Endothelial cell of umbilical vein (primary cell): ENCODE results near the gene MYO1E. TPM values are rescaled to one million over a fixed set of nuclear protein-coding genes. Genes with fewer than 3 reads are reported as not detected.

Experiments used
- BruUV-seq: library from RNA; stranded (reverse); fragments of 400-500 nt; replicated peaks from 2 replicates; lab custom pipeline; 2021; lab: Mats Ljungman, UMichigan
- CTCF ChIA-PET: fragments of 300-600, 350-600 bp; sonication (Branson Sonifier 250); formaldehyde crosslinking; loops from one replicate; lab custom pipeline; 2021; ENCODE audit warnings: antibody characterized with exemption, inconsistent platforms; lab: Charles Lee
- POLR2A ChIA-PET: fragments of 300-600, 350-600 bp; sonication (Branson Sonifier 250); formaldehyde crosslinking; loops from one replicate; lab custom pipeline; 2021; ENCODE audit warnings: antibody characterized with exemption, inconsistent platforms; lab: Charles Lee
- DNase-seq: peaks from one replicate; pipeline ENCODE4 v3.0.0-alpha.2; 2011; ENCODE audit warnings: low read depth, low spot score
- FAIRE-seq: peaks from 2 replicates; lab custom pipeline; 2011; peaks lifted over from hg19 to GRCh38; lab: Jason Lieb, UNC
- H2AFZ ChIP-seq: 2 replicates; pipeline ENCODE4 v1.6.0; 2012; ENCODE audit warnings: low read depth, low read length, control low read depth, inconsistent platforms
- H3K27ac ChIP-seq: 2 replicates; pipeline ENCODE4 v1.5.1; 2011; ENCODE audit warnings: low read depth, mild to moderate bottlenecking, control low read depth, low read length, moderate library complexity; ENCODE audit not compliant: insufficient read depth
- H3K27me3 ChIP-seq, 2 experiments: 2 replicates each; pipeline versions ENCODE4 v1.6.0 to v1.6.1; 2011; ENCODE audit warnings: low read length in 2 of 2, mixed read lengths in 1 of 2; ENCODE audit not compliant: control insufficient read depth in 2 of 2, insufficient read depth in 2 of 2
- H3K36me3 ChIP-seq, 2 experiments: 2 replicates in 1 of 2; 3 replicates in 1 of 2; pipeline ENCODE4 v1.5.1; 2011; ENCODE audit warnings: low read length in 2 of 2, mild to moderate bottlenecking in 1 of 2, moderate library complexity in 1 of 2; ENCODE audit not compliant: control insufficient read depth in 2 of 2, insufficient read depth in 2 of 2; ENCODE audit errors: extremely low read depth in 1 of 2
- H3K4me1 ChIP-seq: 3 replicates; pipeline ENCODE4 v1.5.1; 2011; ENCODE audit warnings: mild to moderate bottlenecking, low read length; ENCODE audit not compliant: control insufficient read depth, insufficient read depth; ENCODE audit errors: extremely low read depth
- H3K4me2 ChIP-seq: 2 replicates; pipeline ENCODE4 v1.6.1; 2011; ENCODE audit warnings: low read length, control low read depth, mixed read lengths; ENCODE audit not compliant: insufficient read depth
- H3K4me3 ChIP-seq, 3 experiments: fragments of 200-600 bp in 1 of 3; sonication (generic), shearing (Covaris generic) in 1 of 3; replicated peaks in 1 of 3; 2 replicates each; pipeline ENCODE4 v1.5.1; 2011 to 2016; ENCODE audit warnings: control low read depth in 3 of 3, low read length in 3 of 3, mild to moderate bottlenecking in 2 of 3, inconsistent platforms in 1 of 3, low read depth in 1 of 3, moderate library complexity in 1 of 3; ENCODE audit not compliant: insufficient read depth in 1 of 3
- H3K79me2 ChIP-seq: 2 replicates; pipeline ENCODE4 v1.6.0; 2012; ENCODE audit warnings: low read length, inconsistent platforms; ENCODE audit not compliant: control insufficient read depth, insufficient read depth
- H3K9ac ChIP-seq: replicated peaks from 2 replicates; pipeline ENCODE3; 2011; ENCODE audit warnings: low read length, control low read depth; ENCODE audit not compliant: insufficient read depth; ENCODE audit errors: extremely low read depth
- H3K9me1 ChIP-seq: replicated peaks from 3 replicates; pipeline ENCODE4 v1.6.0; 2011; ENCODE audit warnings: mild to moderate bottlenecking, low read length; ENCODE audit not compliant: control insufficient read depth, insufficient read depth; ENCODE audit errors: extremely low read depth
- H3K9me3 ChIP-seq: replicated peaks from 2 replicates; pipeline ENCODE4 v1.5.1; 2012; ENCODE audit warnings: low read length, inconsistent platforms; ENCODE audit not compliant: control insufficient read depth, insufficient read depth
- H4K20me1 ChIP-seq: replicated peaks from 2 replicates; pipeline ENCODE3; 2011; ENCODE audit warnings: mild to moderate bottlenecking, low read length; ENCODE audit not compliant: control insufficient read depth, insufficient read depth; ENCODE audit errors: extremely low read depth
- CTCF ChIP-seq, 2 donors: IDR thresholded peaks; 1 replicate in 1 of 2; 2 replicates in 1 of 2; pipeline ENCODE4 v1.5.1; 2011; ENCODE audit warnings: low read length in 2 of 2, mild to moderate bottlenecking in 2 of 2, moderate library complexity in 2 of 2, control low read depth in 1 of 2, inconsistent platforms in 1 of 2, low read depth in 1 of 2; ENCODE audit not compliant: insufficient read depth in 1 of 2; ENCODE audit errors: extremely low read depth in 1 of 2
- EZH2 ChIP-seq: IDR thresholded peaks from 2 replicates; pipeline ENCODE4 v1.6.1; 2012; ENCODE audit warnings: borderline replicate concordance, low read depth, mild to moderate bottlenecking, moderate library complexity, low read length, inconsistent platforms; ENCODE audit not compliant: severe bottlenecking
- FOS ChIP-seq: IDR thresholded peaks from 2 replicates; pipeline ENCODE4 v1.6.1; 2011; ENCODE audit warnings: mild to moderate bottlenecking, low read length, moderate library complexity, borderline replicate concordance; ENCODE audit not compliant: insufficient read depth
- GATA2 ChIP-seq: IDR thresholded peaks from 2 replicates; pipeline ENCODE4 v1.7.0; 2011; ENCODE audit warnings: low read depth, mild to moderate bottlenecking, moderate library complexity, mixed read lengths, low read length; ENCODE audit not compliant: insufficient read length, insufficient read depth
- JUN ChIP-seq: IDR thresholded peaks from 2 replicates; pipeline ENCODE4 v1.6.1; 2011; ENCODE audit warnings: borderline replicate concordance, low read depth; ENCODE audit not compliant: insufficient read length, insufficient read depth
- MAX ChIP-seq: IDR thresholded peaks from 2 replicates; pipeline ENCODE4 v1.6.1; 2011; ENCODE audit not compliant: insufficient read depth, insufficient read length
- MYC ChIP-seq: IDR thresholded peaks from one replicate; pipeline ENCODE4 v1.6.1; 2011; ENCODE audit warnings: mild to moderate bottlenecking, low read depth, low read length
- POLR2A ChIP-seq: IDR thresholded peaks from 2 replicates; pipeline ENCODE4 v1.6.1; 2012; ENCODE audit warnings: low read depth, mild to moderate bottlenecking, control low read depth, low read length
- POLR2AphosphoS5 ChIP-seq: IDR thresholded peaks from 2 replicates; pipeline ENCODE4 v1.6.1; 2012; ENCODE audit warnings: low read depth, mild to moderate bottlenecking, control low read depth, low read length, moderate library complexity; ENCODE audit not compliant: insufficient read depth
- dilution Hi-C: fragments of 300-500 bp; cut with MboI; formaldehyde crosslinking; loops from one replicate; pipeline ENCODE4 v1.15.0; 2019; ENCODE audit warnings: low sequenced_read_pairs; ENCODE audit not compliant: extremely low pct_ligation_motif_present
- intact Hi-C: fragments of 100-400 bp; cut with micrococcal nuclease; formaldehyde crosslinking; loops from one replicate; pipeline ENCODE4 v1.10.0; 2022
- polyA plus RNA-seq, 4 experiments: library from polyadenylated mRNA; depleted of rRNA in 3 of 4; stranded (reverse) in 3 of 4; unstranded in 1 of 4; fragments of >200 nt; gene quantifications; 2 replicates each; pipeline versions ENCODE4 v1.2.1 to v1.2.3, GENCODE V29; 2011 to 2012; ENCODE audit warnings: missing spikeins in 1 of 4
- total RNA-seq: library from RNA; stranded (reverse); gene quantifications from 2 replicates; pipeline ENCODE4 v1.2.3, GENCODE V29; 2021

MYO1E gene
- total and polyA plus RNA-seq, 2 donors (not counting 3 experiments of a cell fraction or from before 2014, with no cell fraction given) = 31.6 to 218 TPM

DNA sequence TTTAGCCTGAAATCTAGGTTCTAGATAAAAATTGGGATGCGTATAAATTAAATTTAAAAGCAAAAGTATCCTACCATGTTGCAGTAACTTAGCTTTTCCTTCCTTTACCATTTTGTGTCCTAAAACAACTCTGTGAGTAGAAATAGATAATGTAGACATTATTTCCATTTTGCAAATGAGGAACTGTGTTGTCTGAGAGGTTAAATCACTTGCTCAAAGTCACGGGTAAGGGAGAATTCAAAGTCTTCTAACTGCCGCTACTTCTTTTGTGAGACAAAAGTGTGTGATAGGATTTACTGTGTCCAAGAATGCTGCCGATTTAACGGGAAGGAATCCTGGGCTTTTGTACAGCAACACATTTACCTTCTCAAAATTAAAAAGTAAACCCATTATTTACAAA is 40.7 kb downstream of the MYO1E start:
- CTCF ChIA-PET = no interaction called here
- Histone ChIP-seq H4K20me1 (peaks cover 12% of the 10 kb centered on the region), H3K27me3 (no peaks in the 10 kb centered on the region), H3K4me1 (peaks cover 5% of the 10 kb centered on the region), H3K9ac (no peak overlapping the region), H3K9me1 (no peaks in the 10 kb centered on the region), H3K4me2 (no peak overlapping the region), H2AFZ (no peak overlapping the region), H3K79me2 (peaks cover 79% of the 10 kb centered on the region), H3K4me3 (no peak overlapping the region), H3K36me3 (no peaks in the 10 kb centered on the region), H3K9me3 (no peaks in the 10 kb centered on the region), H3K27ac (no peak overlapping the region)
- TF ChIP-seq MYC = no peak
- no peak for TF ChIP-seq EZH2
- TF ChIP-seq MAX = no peak
- no peak for TF ChIP-seq POLR2A
- TF ChIP-seq CTCF (IDR thresholded peaks at IDR 0.05; ENCODE audit: extremely low read depth in 1 of 2, insufficient read depth in 1 of 2, low read depth in 1 of 2, low read length in 2 of 2) = no peak
- no peak for TF ChIP-seq POLR2AphosphoS5
- TF ChIP-seq JUN = no peak
- TF ChIP-seq GATA2 = no peak
- TF ChIP-seq FOS = no peak
- intact Hi-C loops = no loop called here
- no peak for FAIRE-seq
- dilution Hi-C loops = no loop called here
- DNase-seq = no peak
- BruUV-seq = no TSS peak
- POLR2A ChIA-PET = no interaction called here
